ENCODE data around the gene HS6ST2. TPM values are rescaled to one million over a fixed set of nuclear protein-coding genes. Genes with fewer than 3 reads are reported as not detected.
A peak's percentile ranks its signal among the peaks of the same experiment; 100 is the strongest.
"Not testable (repeated sequence)": the region's sequence is repeated elsewhere in the genome, so short reads cannot be mapped to it uniquely, and the experiment has no call there.

The HS6ST2 gene
- total and polyA plus RNA-seq, 10 of the 15 experiments (the other 5 are each of a cell fraction or from before 2014, with no cell fraction given): not detected

GRCh38 chrX:132953354-132953753, 5.1 kb downstream of the HS6ST2 start:
- BruUV-seq (replicated peaks): no TSS peak
- CTCF ChIA-PET: no interaction called here
- intact Hi-C loops (cut with micrococcal nuclease; ENCODE audit: unreplicated experiment) (no loop called here), in situ Hi-C loops (cut with MboI) (no loop called here)
- Histone ChIP-seq H3K4me2 (ENCODE audit: control insufficient read depth, insufficient read depth) (no peak overlapping the region), H2AFZ (ENCODE audit: control insufficient read depth, low read depth, low read length) (no peak overlapping the region), H3K36me3 (ENCODE audit: control insufficient read depth in 2 of 2, insufficient read depth in 2 of 2, low read length in 1 of 2) (no peaks in the 10 kb centered on the region), H3K9ac (ENCODE audit: control insufficient read depth, insufficient read depth, low read length) (no peak overlapping the region), H3K9me3 (replicated peaks; ENCODE audit: control insufficient read depth, insufficient read depth, low read length) (no peaks in the 10 kb centered on the region; the same call in 2 of the 3 replicates), H3K79me2 (ENCODE audit: control insufficient read depth, insufficient read depth, low read length) (no peaks in the 10 kb centered on the region), H4K20me1 (ENCODE audit: control insufficient read depth, insufficient read depth) (no peaks in the 10 kb centered on the region), H3K4me3 (no peak overlapping the region), H3K4me1 (ENCODE audit: control insufficient read depth, insufficient read depth, low read length) (no peaks in the 10 kb centered on the region), H3K27me3 (replicated peaks in 1 of 2; ENCODE audit: control insufficient read depth in 2 of 2, insufficient read depth in 2 of 2, low read length in 1 of 2) (no peaks in the 10 kb centered on the region), H3K27ac (ENCODE audit: control insufficient read depth, insufficient read depth) (no peak overlapping the region)
- DNase-seq (ENCODE audit: low read depth, low spot score) (no peak), FAIRE-seq (no peak), ATAC-seq (no peak)
- TF ChIP-seq KLF5 (IDR thresholded peaks at IDR 0.05; ENCODE audit: partially characterized antibody) (no peak), NFIC (IDR thresholded peaks at IDR 0.05; ENCODE audit: low read depth, low read length) (no peak)
- WGBS (ENCODE audit: insufficient coverage, insufficient replicate concordance, low lambda C conversion rate, missing lambda C conversion rate): 14% methylated on average over 7 of the region's 7 CpGs
- SMC1A ChIA-PET (ENCODE audit: uncharacterized antibody, unreplicated experiment): no interaction called here
- POLR2A ChIA-PET: no interaction called here
- RAD21 ChIA-PET (ENCODE audit: unreplicated experiment): no interaction called here

- SMC1A ChIA-PET (ENCODE audit: uncharacterized antibody, unreplicated experiment): interaction anchor here (1.1 to 1.9 kb wide), 4 partner anchors 9 to 113 kb away, joined by 3 to 4 read pairs (median 3); no protein-coding TSS in a partner anchor
- BruUV-seq (replicated peaks): no TSS peak
- Histone ChIP-seq H4K20me1 (ENCODE audit: control insufficient read depth, insufficient read depth) (no peaks in the 10 kb centered on the region), H3K27ac (ENCODE audit: control insufficient read depth, insufficient read depth) (no peak overlapping the region), H3K79me2 (ENCODE audit: control insufficient read depth, insufficient read depth, low read length) (no peaks in the 10 kb centered on the region), H3K4me2 (ENCODE audit: control insufficient read depth, insufficient read depth) (no peak overlapping the region), H3K27me3 (replicated peaks in 1 of 2; ENCODE audit: control insufficient read depth in 2 of 2, insufficient read depth in 2 of 2, low read length in 1 of 2) (no peaks in the 10 kb centered on the region), H3K4me1 (ENCODE audit: control insufficient read depth, insufficient read depth, low read length) (no peaks in the 10 kb centered on the region), H3K4me3 (no peak overlapping the region), H3K36me3 (ENCODE audit: control insufficient read depth in 2 of 2, insufficient read depth in 2 of 2, low read length in 1 of 2) (no peaks in the 10 kb centered on the region), H3K9ac (ENCODE audit: control insufficient read depth, insufficient read depth, low read length) (no peak overlapping the region), H3K9me3 (replicated peaks; ENCODE audit: control insufficient read depth, insufficient read depth, low read length) (no peaks in the 10 kb centered on the region), H2AFZ (ENCODE audit: control insufficient read depth, low read depth, low read length) (no peak overlapping the region)
- no peak for DNase-seq (ENCODE audit: low read depth, low spot score)
- POLR2A ChIA-PET: no interaction called here
- FAIRE-seq: no peak
- intact Hi-C loops (cut with micrococcal nuclease; ENCODE audit: unreplicated experiment) (no loop called here), in situ Hi-C loops (cut with MboI) (no loop called here)
- TF ChIP-seq CTCF (IDR thresholded peaks at IDR 0.05 in 2 of 3, conservative IDR thresholded peaks at IDR 0.05 in 1 of 3; ENCODE audit: control insufficient read depth in 2 of 3, extremely low read depth in 1 of 3, insufficient read depth in 1 of 3, low read depth in 3 of 3, low read length in 3 of 3): peak in 2 of 3 experiments; percentile 5 to 15; a peak in 2 of 6 replicates
- TF ChIP-seq ZBTB33 (IDR thresholded peaks at IDR 0.05): no peak
- no peak for ATAC-seq
- WGBS (ENCODE audit: insufficient coverage, insufficient replicate concordance, low lambda C conversion rate, missing lambda C conversion rate): 9% methylated on average over 4 of the region's 4 CpGs
- CTCF ChIA-PET: interaction anchor here (0.6 to 1.7 kb wide), 8 partner anchors 13 to 720 kb away, joined by 3 to 5 read pairs (median 3); no protein-coding TSS in a partner anchor
- RAD21 ChIA-PET (ENCODE audit: unreplicated experiment): no interaction called here
These were observed 9.7 kb downstream of the HS6ST2 start for GRCh38 chrX:132948648-132949260.

GRCh38 chrX:132945055-132945599, 13.3 kb downstream of the HS6ST2 start:
- CTCF ChIA-PET; BruUV-seq (replicated peaks); H3K36me3 ChIP-seq (ENCODE audit: control insufficient read depth in 2 of 2, insufficient read depth in 2 of 2, low read length in 1 of 2); H3K4me1 ChIP-seq (ENCODE audit: control insufficient read depth, insufficient read depth, low read length); intact Hi-C loops (cut with micrococcal nuclease; ENCODE audit: unreplicated experiment); H3K27me3 ChIP-seq (replicated peaks in 1 of 2; ENCODE audit: control insufficient read depth in 2 of 2, insufficient read depth in 2 of 2, low read length in 1 of 2); H3K79me2 ChIP-seq (ENCODE audit: control insufficient read depth, insufficient read depth, low read length); H4K20me1 ChIP-seq (ENCODE audit: control insufficient read depth, insufficient read depth); SMC1A ChIA-PET (ENCODE audit: uncharacterized antibody, unreplicated experiment); H3K9ac ChIP-seq (ENCODE audit: control insufficient read depth, insufficient read depth, low read length); POLR2A ChIA-PET; RAD21 ChIA-PET (ENCODE audit: unreplicated experiment); H3K27ac ChIP-seq (ENCODE audit: control insufficient read depth, insufficient read depth); FAIRE-seq; in situ Hi-C loops (cut with MboI); H3K4me3 ChIP-seq; H2AFZ ChIP-seq (ENCODE audit: control insufficient read depth, low read depth, low read length); ATAC-seq; DNase-seq (ENCODE audit: low read depth, low spot score); H3K9me3 ChIP-seq (replicated peaks; ENCODE audit: control insufficient read depth, insufficient read depth, low read length); H3K4me2 ChIP-seq (ENCODE audit: control insufficient read depth, insufficient read depth): not testable (repeated sequence)
- 50% methylated on average over 3 of the region's 4 CpGs for WGBS (ENCODE audit: insufficient coverage, insufficient replicate concordance, low lambda C conversion rate, missing lambda C conversion rate)

Data from GM12878 (cell line).